Measurements from ENCODE around the gene TAF15. TPM values are rescaled to one million over a fixed set of nuclear protein-coding genes. Genes with fewer than 3 reads are reported as not detected.

The TAF15 gene
- polyA plus RNA-seq, 1 of the 3 experiments (the other 2 are of a cell fraction), result 78.0 TPM

GRCh38 chr17:35847006-35847405 is 37.7 kb downstream of the TAF15 start:
- Histone ChIP-seq H3K9me3 (no peaks in the 10 kb centered on the region), H4K20me1 (ENCODE audit: insufficient read depth) (peaks cover 8% of the 10 kb centered on the region), H3K27me3 (ENCODE audit: insufficient read depth) (no peaks in the 10 kb centered on the region), H3F3A (replicated peaks; ENCODE audit: insufficient read depth) (peaks cover 24% of the 10 kb centered on the region), H3K9me2 (no peaks in the 10 kb centered on the region), H3K4me1 (ENCODE audit: control insufficient read depth in 1 of 2, insufficient read depth in 2 of 2, low read depth in 1 of 2, low read length in 1 of 2) (no peaks in the 10 kb centered on the region), H3K36me3 (replicated peaks in 1 of 2; ENCODE audit: control insufficient read depth in 1 of 2, insufficient read depth in 2 of 2, low read length in 1 of 2) (peaks cover 52% of the 10 kb centered on the region in 2 experiments), H3K27ac (ENCODE audit: low read depth in 2 of 2, low read length in 1 of 2) (no peak overlapping the region), H2AFZ (ENCODE audit: low read depth) (no peak overlapping the region), H3K79me2 (ENCODE audit: insufficient read depth) (no peaks in the 10 kb centered on the region), H3K9ac (no peak overlapping the region), H3K4me2 (no peak overlapping the region), H3K4me3 (ENCODE audit: low read depth in 2 of 2, low read length in 1 of 2) (no peak overlapping the region)
- 97% methylated on average over 2 of the region's 2 CpGs for WGBS (ENCODE audit: low lambda C conversion rate)
- DNase-seq, result no peak
- POLR2A ChIA-PET, result no interaction called here
- CTCF ChIA-PET, result interaction anchor here (0.7 to 3.1 kb wide), 5 partner anchors 9 to 83 kb away, joined by 3 to 26 read pairs (median 4); partner anchors contain the start of gene TAF15
- TF ChIP-seq TEAD4 (IDR thresholded peaks at IDR 0.05; ENCODE audit: borderline replicate concordance, insufficient read depth), result no peak
- no peak for TF ChIP-seq EP300 (IDR thresholded peaks at IDR 0.05; ENCODE audit: borderline replicate concordance in 1 of 2, low read depth in 1 of 2, low read length in 1 of 2)
- TF ChIP-seq EZH2phosphoT487 (IDR thresholded peaks at IDR 0.05; ENCODE audit: borderline replicate concordance, low read depth), result no peak
- TF ChIP-seq PBX3 (IDR thresholded peaks at IDR 0.05), result no peak
- TF ChIP-seq JUND (IDR thresholded peaks at IDR 0.05), result no peak
- no peak for TF ChIP-seq MEF2A (IDR thresholded peaks at IDR 0.05; ENCODE audit: borderline replicate concordance, low read depth)
- TF ChIP-seq FOSL2 (IDR thresholded peaks at IDR 0.05; ENCODE audit: borderline replicate concordance, low read depth), result no peak
- TF ChIP-seq ELF1 (IDR thresholded peaks at IDR 0.05), result no peak
- no peak for TF ChIP-seq GABPA (IDR thresholded peaks at IDR 0.05; ENCODE audit: low read depth)
- TF ChIP-seq POLR2AphosphoS5 (IDR thresholded peaks at IDR 0.05; ENCODE audit: low read depth, low read length), result no peak
- TF ChIP-seq GATA2 (CRISPR knock-in tag; IDR thresholded peaks at IDR 0.05), result no peak
- TF ChIP-seq CHD2 (IDR thresholded peaks at IDR 0.05; ENCODE audit: low read length, partially characterized antibody), result no peak
- no peak for TF ChIP-seq REST (IDR thresholded peaks at IDR 0.05; ENCODE audit: low read depth, low read length)
- TF ChIP-seq YY1 (IDR thresholded peaks at IDR 0.05; ENCODE audit: low read depth), result no peak
- no peak for TF ChIP-seq NFIC (IDR thresholded peaks at IDR 0.05; ENCODE audit: borderline replicate concordance)
- TF ChIP-seq RAD21 (IDR thresholded peaks at IDR 0.05; ENCODE audit: low read length), result no peak
